Stimulated activated CD4-positive, alpha-beta T cell treated with anti-CD3 and anti-CD28 coated beads, Interleukin-2, amount 100 ng/mL, for 4 hours (primary cell): Measurements from ENCODE around the gene DUSP9.

ENCODE experiments used
- DNase-seq: peaks from one replicate; pipeline ENCODE4 v3.0.0-alpha.2; 2020; ENCODE audit warnings: low read depth

DUSP9 gene

GRCh38 chrX:153635788-153636668, 11.0 kb upstream of the DUSP9 start:
- no peak for DNase-seq

- no peak for DNase-seq
Observed at GRCh38 chrX:153636716-153637115, 10.3 kb upstream of the DUSP9 start.

- DNase-seq = no peak
Observed at GRCh38 chrX:153637121-153638040, 9.6 kb upstream of the DUSP9 start.

GRCh38 chrX:153638041-153638371, 9.0 kb upstream of the DUSP9 start:
- DNase-seq = no peak

- no peak for DNase-seq
Observed at GRCh38 chrX:153638436-153639176, 8.4 kb upstream of the DUSP9 start.

- no peak for DNase-seq
Observed at GRCh38 chrX:153639177-153640044, 7.6 kb upstream of the DUSP9 start.

- DNase-seq = no peak
Observed at GRCh38 chrX:153640045-153640686, 6.8 kb upstream of the DUSP9 start.

GRCh38 chrX:153640736-153641575, 6.0 kb upstream of the DUSP9 start:
- DNase-seq = no peak

- no peak for DNase-seq
Observed at GRCh38 chrX:153641627-153642026, 5.4 kb upstream of the DUSP9 start.

GRCh38 chrX:153642051-153642654, 4.8 kb upstream of the DUSP9 start:
- DNase-seq = no peak

GRCh38 chrX:153642655-153643430, 4.2 kb upstream of the DUSP9 start:
- DNase-seq = no peak

- DNase-seq = no peak
Observed at GRCh38 chrX:153643431-153644351, 3.3 kb upstream of the DUSP9 start.

- DNase-seq = no peak
Observed at GRCh38 chrX:153644356-153645125, 2.5 kb upstream of the DUSP9 start.

- no peak for DNase-seq
Observed at GRCh38 chrX:153645151-153645550, 1.9 kb upstream of the DUSP9 start.

- DNase-seq = no peak
Observed at GRCh38 chrX:153645921-153646488, 998 bp upstream of the DUSP9 start.
